NCI-H1436 (cell line): ENCODE data around the gene OPA3.

ENCODE experiments used
- DNase-seq: peaks from one replicate; lab custom pipeline; 2025; lab: John Stamatoyannopoulos, UW

OPA3 gene

DNA sequence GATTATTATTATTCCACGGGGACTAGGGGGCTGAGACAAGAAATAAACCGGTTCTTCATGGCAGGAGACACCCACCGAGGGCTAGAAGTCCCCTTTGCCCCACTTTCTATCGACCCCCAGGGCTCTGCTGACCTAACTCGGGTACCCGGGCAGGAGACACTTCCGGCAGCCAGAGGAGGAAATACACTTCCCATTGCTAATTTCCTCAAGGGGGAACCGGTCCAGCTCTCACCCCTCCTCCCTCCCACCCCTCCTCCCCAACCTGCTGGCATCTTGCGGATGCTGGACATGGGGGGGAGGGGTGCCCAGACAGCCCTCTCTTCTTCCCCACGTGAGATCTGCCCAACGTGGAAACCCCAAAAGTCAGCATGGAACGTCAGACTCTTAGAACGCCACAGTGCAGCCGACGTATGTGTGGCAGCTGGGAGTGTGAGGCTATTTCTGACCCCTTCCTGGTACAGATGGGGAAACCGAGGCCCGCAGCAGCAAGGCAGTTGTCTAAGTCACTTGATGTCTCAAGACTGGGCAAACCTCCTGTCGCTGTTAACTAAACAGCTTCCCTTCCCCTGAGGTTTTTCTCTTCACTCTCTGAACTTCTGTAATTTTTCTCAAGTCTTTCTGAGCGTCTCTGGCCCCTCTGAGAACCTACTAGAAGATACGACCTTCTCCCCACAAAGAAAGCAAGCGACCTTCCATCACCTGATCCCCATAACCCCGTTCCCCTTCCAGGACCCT lies 13.8 kb upstream of the OPA3 start:
- DNase-seq = no peak

GRCh38 chr19:45597425-45598111 lies 13.0 kb upstream of the OPA3 start:
- no peak for DNase-seq

DNA sequence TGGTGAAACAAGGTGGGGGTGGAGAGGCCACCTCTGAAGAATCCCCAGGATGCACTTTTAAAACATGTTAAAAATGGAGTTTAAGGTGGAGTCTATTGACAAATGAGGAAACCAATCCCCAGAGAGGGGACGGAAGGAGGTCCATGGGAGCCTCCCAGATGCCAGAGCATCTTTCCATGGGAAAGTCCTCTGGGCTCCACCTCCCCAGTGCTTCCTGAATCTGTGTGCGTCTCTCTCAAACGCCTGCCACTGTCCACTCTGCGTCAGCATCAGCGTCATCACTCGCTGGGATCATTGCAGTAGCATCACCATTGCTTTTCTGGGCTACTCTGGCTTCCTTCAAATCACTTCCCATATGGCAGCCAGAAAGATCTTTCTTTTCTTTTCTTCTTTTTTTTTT lies 11.2 kb upstream of the OPA3 start:
- no peak for DNase-seq

DNA sequence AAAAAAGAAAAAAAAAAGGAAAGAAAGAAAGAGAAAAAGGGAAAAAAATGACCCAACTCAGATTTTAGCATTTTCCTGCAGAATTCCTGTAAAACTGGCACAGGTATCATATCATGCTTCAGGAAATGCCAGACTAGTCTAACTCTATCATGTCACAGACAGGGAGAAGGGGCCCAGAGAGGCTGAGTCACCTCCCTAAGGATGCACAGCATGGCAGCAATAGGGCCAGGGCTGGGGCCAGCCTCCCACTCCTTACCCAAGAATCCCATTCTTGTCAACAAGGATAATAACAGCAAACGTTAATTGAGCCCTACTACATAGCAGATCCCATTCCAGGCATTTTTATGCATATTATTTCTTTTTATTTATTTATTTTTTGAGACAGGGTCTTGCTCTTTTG lies 8.9 kb upstream of the OPA3 start:
- DNase-seq = no peak

- no peak for DNase-seq
These were observed 7.8 kb upstream of the OPA3 start for GRCh38 chr19:45592366-45592765.

DNA sequence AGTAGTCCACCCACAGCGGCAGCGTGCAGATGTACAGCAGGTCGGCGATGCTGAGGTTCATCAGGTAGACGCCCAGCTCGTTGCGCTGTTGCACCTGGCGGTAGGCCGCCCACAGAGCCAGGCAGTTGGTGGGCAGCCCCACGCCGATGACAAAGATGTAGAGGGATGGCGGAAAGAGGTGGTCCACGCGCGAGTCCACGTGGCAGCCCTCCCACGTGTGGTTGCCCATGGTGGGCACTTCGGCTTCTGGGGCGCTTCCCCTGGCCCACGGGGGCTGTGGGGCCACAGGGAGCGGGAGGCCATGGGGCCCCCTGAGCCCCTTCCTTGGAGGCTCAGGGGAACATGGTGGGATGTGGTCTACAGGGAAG lies 7.0 kb upstream of the OPA3 start:
- DNase-seq = no peak

- no peak for DNase-seq
These were observed 6.5 kb upstream of the OPA3 start for GRCh38 chr19:45591004-45591637.

DNA sequence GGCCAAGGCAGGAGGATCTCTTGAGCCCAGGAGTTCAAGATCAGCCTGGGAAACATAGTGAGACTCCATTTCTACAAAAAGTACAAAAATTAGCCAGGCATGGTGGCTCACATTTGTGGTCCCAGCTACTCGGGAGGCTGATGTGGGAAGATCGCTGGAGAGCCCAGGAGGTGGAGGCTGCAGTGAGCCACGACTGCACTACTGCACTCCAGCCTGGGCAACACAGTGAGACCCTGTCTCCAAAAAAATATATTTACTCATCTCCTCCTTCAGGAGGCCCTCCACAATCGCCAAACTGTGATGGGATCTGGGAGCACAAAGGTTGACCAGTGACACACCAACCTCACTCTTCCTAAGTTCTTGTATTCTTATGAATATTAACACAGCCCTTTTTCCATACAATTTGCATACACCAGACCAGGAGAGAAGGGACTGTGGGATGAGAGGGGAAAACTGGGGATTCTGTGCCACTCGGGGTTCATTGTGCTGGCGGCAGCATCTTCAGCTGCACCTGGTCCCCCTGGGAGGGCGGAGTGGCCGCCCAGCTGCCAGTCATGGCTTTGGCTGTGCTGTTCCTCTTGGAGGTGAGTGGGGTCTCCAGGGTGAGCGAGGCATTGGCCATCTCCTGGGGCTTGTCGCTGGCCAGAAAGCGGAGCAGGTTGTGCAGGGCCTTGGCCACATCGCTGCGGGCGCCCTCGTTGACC lies 5.8 kb upstream of the OPA3 start:
- no peak for DNase-seq

DNA sequence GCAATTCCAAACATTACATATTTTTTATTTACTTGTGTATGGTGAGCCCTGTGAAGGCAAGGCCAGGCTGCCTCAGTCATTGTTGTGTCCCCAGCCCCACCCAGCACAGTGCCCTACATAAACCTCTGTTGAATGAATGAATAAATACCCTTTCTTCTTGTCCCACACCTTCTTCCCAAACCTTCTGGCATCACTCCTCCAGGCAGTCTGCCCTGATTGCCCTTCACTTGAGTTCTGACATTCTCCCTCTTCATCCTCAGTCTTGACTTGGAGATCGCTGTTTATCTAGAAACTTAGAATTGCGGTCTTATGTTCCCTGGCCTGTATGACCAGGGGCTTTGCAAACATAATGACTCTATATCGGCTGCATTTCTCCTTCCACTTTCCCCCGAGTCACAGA lies 5.2 kb upstream of the OPA3 start:
- no peak for DNase-seq

- DNase-seq = no peak
These were observed 3.3 kb upstream of the OPA3 start for GRCh38 chr19:45587873-45588272.

DNA sequence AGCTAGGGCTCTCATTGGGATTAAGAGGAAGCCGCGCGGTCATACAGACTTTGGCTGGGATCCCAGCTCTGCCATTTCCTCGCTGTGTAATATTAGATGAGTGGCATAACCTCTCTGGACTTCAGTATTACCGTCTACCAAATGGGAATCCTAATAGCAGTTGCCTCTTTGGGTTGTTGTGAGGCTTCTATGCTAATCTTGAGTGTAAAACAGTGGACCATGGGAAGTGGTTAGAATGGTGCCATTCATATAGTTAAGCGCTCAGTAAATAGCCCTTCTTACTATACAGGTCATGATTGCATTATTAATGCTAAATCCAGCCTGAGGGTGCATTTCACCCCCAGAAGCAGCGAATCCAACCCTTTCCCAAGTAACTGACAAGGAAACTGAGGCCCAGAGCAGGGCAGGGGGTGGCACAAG lies 566 bp upstream of the OPA3 start:
- DNase-seq = no peak

DNA sequence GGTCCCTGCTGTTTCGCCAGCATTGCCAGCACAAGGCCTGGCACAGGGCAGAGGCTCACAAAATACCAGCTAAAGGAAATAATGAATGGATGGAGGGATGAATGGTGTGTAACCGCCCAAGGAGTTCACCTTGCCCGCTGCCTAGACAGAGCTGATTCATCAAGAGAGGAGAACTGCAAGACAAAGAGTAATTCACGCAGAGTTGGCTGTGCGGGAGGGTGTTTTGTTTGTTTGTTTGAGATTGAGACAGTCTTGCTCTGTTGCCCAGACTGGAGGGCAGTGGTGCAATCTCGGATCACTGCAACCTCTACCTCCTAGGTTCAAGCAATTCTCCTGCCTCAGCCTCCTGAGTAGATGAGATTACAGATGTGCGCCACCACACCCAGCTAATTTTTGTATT lies 3.0 kb downstream of the OPA3 start:
- DNase-seq = no peak

DNA sequence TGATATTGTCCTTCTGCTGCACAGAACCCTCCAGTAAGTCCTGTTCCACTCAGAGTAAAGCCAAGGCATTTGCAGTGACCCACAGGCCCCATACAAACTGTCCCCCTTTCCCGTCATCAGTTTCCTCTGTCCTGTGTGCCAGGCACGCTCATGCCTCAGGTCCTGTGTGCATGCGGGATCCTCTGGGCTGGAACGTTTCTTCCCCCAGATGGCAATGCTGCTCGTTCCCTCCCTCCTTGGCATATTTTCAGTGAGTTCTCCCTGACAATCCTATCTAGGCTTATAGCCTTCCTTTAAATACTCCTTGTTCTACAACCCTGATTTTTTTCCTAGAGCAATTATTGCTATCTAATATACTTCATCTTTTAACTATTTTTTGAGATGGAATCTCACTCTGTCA lies 5.7 kb downstream of the OPA3 start:
- no peak for DNase-seq

- no peak for DNase-seq
These were observed 7.3 kb downstream of the OPA3 start for GRCh38 chr19:45577111-45577905.

- no peak for DNase-seq
These were observed 7.9 kb downstream of the OPA3 start for GRCh38 chr19:45576682-45577081.

GRCh38 chr19:45575216-45575615 lies 9.4 kb downstream of the OPA3 start:
- DNase-seq = no peak

GRCh38 chr19:45574526-45574925 lies 10.1 kb downstream of the OPA3 start:
- DNase-seq = no peak

- no peak for DNase-seq
These were observed 13.0 kb downstream of the OPA3 start for GRCh38 chr19:45571457-45572220.

GRCh38 chr19:45569619-45570421 lies 14.8 kb downstream of the OPA3 start:
- no peak for DNase-seq

- no peak for DNase-seq
These were observed 15.9 kb downstream of the OPA3 start for GRCh38 chr19:45568732-45569131.
